Osteoblast (primary cell): ENCODE data around the gene DISC1. TPM values are rescaled to one million over a fixed set of nuclear protein-coding genes. Genes with fewer than 3 reads are reported as not detected.

Source experiments
- DNase-seq: peaks from one replicate; pipeline ENCODE4 v3.0.0; 2011; ENCODE audit warnings: low spot score, mixed read lengths; ENCODE audit not compliant: insufficient read length; ENCODE audit errors: missing footprints
- H2AFZ ChIP-seq: 2 replicates; pipeline ENCODE4 v1.6.0; 2011; ENCODE audit warnings: mild to moderate bottlenecking, low read length
- H3K27ac ChIP-seq: 2 replicates; pipeline ENCODE4 v1.5.1; 2011; ENCODE audit warnings: mild to moderate bottlenecking, low read depth, low read length, moderate library complexity
- H3K27me3 ChIP-seq: 2 replicates; pipeline ENCODE4 v1.6.0; 2012; ENCODE audit warnings: mild to moderate bottlenecking, control low read depth, inconsistent platforms, low read length, moderate library complexity; ENCODE audit not compliant: insufficient read depth
- H3K36me3 ChIP-seq: 2 replicates; pipeline ENCODE4 v1.5.1; 2011; ENCODE audit warnings: mild to moderate bottlenecking, low read length, control low read depth, moderate library complexity; ENCODE audit not compliant: insufficient read depth
- H3K4me1 ChIP-seq: 2 replicates; pipeline ENCODE4 v1.5.1; 2011; ENCODE audit warnings: mild to moderate bottlenecking, low read length, control low read depth, moderate library complexity; ENCODE audit not compliant: insufficient read depth
- H3K4me2 ChIP-seq: 2 replicates; pipeline ENCODE4 v1.6.0; 2011; ENCODE audit warnings: mild to moderate bottlenecking, low read length; ENCODE audit not compliant: insufficient read depth
- H3K4me3 ChIP-seq: fragments of 200-600 bp; sonication (generic); 3 replicates; pipeline ENCODE4 v1.5.1; 2012; ENCODE audit warnings: mild to moderate bottlenecking, low read length, inconsistent platforms; ENCODE audit not compliant: insufficient read depth
- H3K79me2 ChIP-seq: 2 replicates; pipeline ENCODE4 v1.6.0; 2012; ENCODE audit warnings: mild to moderate bottlenecking, low read length, control low read depth, inconsistent platforms; ENCODE audit not compliant: insufficient read depth
- H3K9me3 ChIP-seq: 2 replicates; pipeline ENCODE4 v1.5.1; 2011; ENCODE audit warnings: low read depth, low read length, control low read depth
- H4K20me1 ChIP-seq: 2 replicates; pipeline ENCODE4 v1.6.0; 2012; ENCODE audit warnings: mild to moderate bottlenecking, low read length, control low read depth; ENCODE audit not compliant: insufficient read depth
- total RNA-seq: library from RNA; depleted of rRNA; stranded (reverse); fragments of >200 nt; gene quantifications from 2 replicates; pipeline ENCODE4 v1.2.3, GENCODE V29; 2012
- TF ChIP-seq, protein P1 (sequence below): IDR thresholded peaks from 2 replicates; pipeline ENCODE4 v1.5.1; 2011; ENCODE audit warnings: mild to moderate bottlenecking, low read depth, low read length, moderate library complexity; ENCODE audit errors: extremely low read depth

DISC1 gene
- total RNA-seq, 1 donor: 11.9 TPM

DNA sequence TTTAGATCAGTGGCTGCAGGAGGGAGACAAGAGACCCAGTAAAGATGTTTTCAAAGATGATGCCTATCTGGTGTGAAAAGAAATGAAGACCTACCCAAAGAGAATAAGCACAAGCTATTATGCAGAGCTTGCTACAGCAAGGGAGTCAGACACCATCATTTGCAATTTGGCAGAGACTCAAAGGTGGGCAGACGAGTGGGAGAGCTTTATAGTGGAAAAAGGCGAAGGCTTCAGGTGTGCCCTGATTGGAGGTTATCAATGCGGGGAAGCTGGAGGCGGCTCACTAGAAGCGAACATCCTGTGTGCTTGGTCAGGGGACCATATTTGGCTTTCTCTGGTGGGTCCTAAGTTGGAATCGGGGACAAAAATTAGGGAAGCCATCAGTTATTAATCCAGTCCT is 183.8 kb downstream of the DISC1 start:
- Histone ChIP-seq H3K36me3 (no peaks in the 10 kb centered on the region), H3K4me2 (no peak overlapping the region), H3K4me1 (peaks cover 14% of the 10 kb centered on the region), H3K27ac (no peak overlapping the region), H3K4me3 (no peak overlapping the region), H3K79me2 (no peaks in the 10 kb centered on the region), H3K27me3 (no peaks in the 10 kb centered on the region), H3K9me3 (no peaks in the 10 kb centered on the region), H2AFZ (no peak overlapping the region), H4K20me1 (no peaks in the 10 kb centered on the region)
- TF ChIP-seq, protein P1, sequence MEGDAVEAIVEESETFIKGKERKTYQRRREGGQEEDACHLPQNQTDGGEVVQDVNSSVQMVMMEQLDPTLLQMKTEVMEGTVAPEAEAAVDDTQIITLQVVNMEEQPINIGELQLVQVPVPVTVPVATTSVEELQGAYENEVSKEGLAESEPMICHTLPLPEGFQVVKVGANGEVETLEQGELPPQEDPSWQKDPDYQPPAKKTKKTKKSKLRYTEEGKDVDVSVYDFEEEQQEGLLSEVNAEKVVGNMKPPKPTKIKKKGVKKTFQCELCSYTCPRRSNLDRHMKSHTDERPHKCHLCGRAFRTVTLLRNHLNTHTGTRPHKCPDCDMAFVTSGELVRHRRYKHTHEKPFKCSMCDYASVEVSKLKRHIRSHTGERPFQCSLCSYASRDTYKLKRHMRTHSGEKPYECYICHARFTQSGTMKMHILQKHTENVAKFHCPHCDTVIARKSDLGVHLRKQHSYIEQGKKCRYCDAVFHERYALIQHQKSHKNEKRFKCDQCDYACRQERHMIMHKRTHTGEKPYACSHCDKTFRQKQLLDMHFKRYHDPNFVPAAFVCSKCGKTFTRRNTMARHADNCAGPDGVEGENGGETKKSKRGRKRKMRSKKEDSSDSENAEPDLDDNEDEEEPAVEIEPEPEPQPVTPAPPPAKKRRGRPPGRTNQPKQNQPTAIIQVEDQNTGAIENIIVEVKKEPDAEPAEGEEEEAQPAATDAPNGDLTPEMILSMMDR: no peak
- DNase-seq: no peak

DNA sequence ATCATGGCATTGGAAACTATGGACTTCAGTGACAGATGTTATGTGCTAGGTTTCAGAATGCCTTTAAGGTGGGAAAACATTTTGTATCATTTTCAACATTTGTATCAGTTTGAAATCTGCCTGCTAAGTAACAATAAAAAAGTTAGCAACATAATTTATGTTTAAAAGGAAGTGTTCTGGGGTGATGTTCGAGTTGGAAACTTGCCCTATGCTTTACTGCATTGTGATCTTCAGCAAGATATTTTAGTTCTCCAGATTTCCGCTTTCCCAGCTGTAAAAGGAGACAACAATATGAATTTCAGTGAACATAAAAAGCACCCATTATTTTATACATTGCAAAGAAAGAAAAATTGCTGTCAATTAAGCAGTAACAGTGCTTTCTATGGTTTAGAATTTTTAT is 187.4 kb downstream of the DISC1 start:
- H2AFZ ChIP-seq: no peak overlapping the region
- no peak overlapping the region for H3K4me3 ChIP-seq
- no peak overlapping the region for H3K27ac ChIP-seq
- DNase-seq: no peak
- no peak overlapping the region for H3K4me2 ChIP-seq
- peaks cover 8% of the 10 kb centered on the region for H3K4me1 ChIP-seq
- H3K27me3 ChIP-seq: no peaks in the 10 kb centered on the region
- H4K20me1 ChIP-seq: no peaks in the 10 kb centered on the region
- H3K9me3 ChIP-seq: no peaks in the 10 kb centered on the region
- H3K79me2 ChIP-seq: no peaks in the 10 kb centered on the region
- no peaks in the 10 kb centered on the region for H3K36me3 ChIP-seq
- TF ChIP-seq, protein P1: no peak

DNA sequence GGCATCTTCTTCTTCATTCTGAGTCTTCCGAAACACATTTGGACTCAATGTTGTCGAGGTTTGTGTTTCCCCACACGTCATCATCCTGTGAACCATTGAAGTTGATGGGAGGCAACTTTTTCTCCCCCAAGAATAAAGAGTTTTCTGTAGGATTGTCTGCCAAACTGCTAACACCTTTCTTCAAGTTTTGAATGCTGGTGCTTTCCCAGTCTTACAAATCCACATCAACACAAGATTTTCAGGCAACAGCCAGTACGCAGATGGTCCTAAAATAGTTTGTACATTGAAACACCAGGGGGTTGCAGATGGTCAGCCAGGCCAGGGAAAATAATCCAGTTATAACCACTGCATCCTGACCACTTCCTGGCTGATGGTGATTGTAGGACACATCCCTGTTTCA is 187.9 kb downstream of the DISC1 start:
- Histone ChIP-seq H3K9me3 (no peaks in the 10 kb centered on the region), H3K4me2 (no peak overlapping the region), H3K4me3 (no peak overlapping the region), H3K79me2 (no peaks in the 10 kb centered on the region), H3K4me1 (peaks cover 3% of the 10 kb centered on the region), H4K20me1 (no peaks in the 10 kb centered on the region), H2AFZ (no peak overlapping the region), H3K27me3 (no peaks in the 10 kb centered on the region), H3K36me3 (no peaks in the 10 kb centered on the region), H3K27ac (no peak overlapping the region)
- TF ChIP-seq, protein P1: no peak
- DNase-seq: no peak

DNA sequence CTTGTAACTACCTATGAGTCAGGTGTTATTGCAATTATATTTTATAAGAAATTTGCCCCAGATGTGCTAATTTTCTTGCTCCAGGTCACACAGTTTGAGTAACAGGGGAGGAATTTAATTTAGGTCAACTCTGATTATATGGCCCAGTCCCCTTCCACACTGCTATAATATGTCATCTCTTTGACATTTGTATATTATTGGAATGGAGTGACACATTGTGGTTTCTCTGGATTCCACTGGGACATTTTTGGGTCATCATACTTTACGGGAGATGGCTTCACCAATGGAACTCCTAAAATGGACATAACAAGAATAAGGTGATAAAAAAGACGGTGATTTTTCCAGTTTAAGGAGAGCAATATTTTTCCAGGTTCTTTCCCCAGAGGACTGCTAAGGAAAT is 191.2 kb downstream of the DISC1 start:
- DNase-seq: no peak

More for the DNA sequence above, 191.2 kb downstream of the DISC1 start:
- no peaks in the 10 kb centered on the region for H3K9me3 ChIP-seq
- TF ChIP-seq, protein P1: no peak
- no peak overlapping the region for H3K4me2 ChIP-seq
- no peak overlapping the region for H2AFZ ChIP-seq
- H3K4me3 ChIP-seq: no peak overlapping the region
- no peaks in the 10 kb centered on the region for H4K20me1 ChIP-seq
- H3K36me3 ChIP-seq: no peaks in the 10 kb centered on the region
- H3K27me3 ChIP-seq: no peaks in the 10 kb centered on the region
- no peak overlapping the region for H3K27ac ChIP-seq
- peaks cover 3% of the 10 kb centered on the region for H3K4me1 ChIP-seq
- H3K79me2 ChIP-seq: no peaks in the 10 kb centered on the region
